Psoas muscle (tissue), 8 donors: ENCODE data around the gene IL3. TPM values are rescaled to one million over a fixed set of nuclear protein-coding genes. Genes with fewer than 3 reads are reported as not detected.
"Not testable (repeated sequence)": the region's sequence is repeated elsewhere in the genome, so short reads cannot be mapped to it uniquely, and the experiment has no call there.

Experiments used
- ATAC-seq, 4 donors: fragments of 200-7000 bp; cut with Tn5 transposase; one replicate each; pipeline ENCODE4 v1.9.1; 2020; ENCODE audit warnings: moderate library complexity in 3 of 4, mild to moderate bottlenecking in 2 of 4
- DNase-seq, 2 donors: peaks; one replicate each; pipeline ENCODE4 v3.0.0-alpha.2; 2020
- H3K27ac ChIP-seq: fragments of 200-600 bp; one replicate; pipeline ENCODE4 v1.8.0; 2022
- H3K27me3 ChIP-seq, 3 donors: fragments of 200-600 bp in 1 of 3; one replicate each; pipeline versions ENCODE4 v1.6.1 to v1.8.0; 2013 to 2022; ENCODE audit warnings: low read length in 2 of 3, mild to moderate bottlenecking in 2 of 3, moderate library complexity in 1 of 3; ENCODE audit not compliant: insufficient read depth in 3 of 3
- H3K36me3 ChIP-seq, 2 donors: fragments of 200-600 bp in 1 of 2; one replicate each; pipeline versions ENCODE4 v1.6.1 to v1.8.0; 2013 to 2022; ENCODE audit warnings: low read depth in 1 of 2, mild to moderate bottlenecking in 1 of 2, moderate library complexity in 1 of 2; ENCODE audit not compliant: insufficient read depth in 1 of 2
- H3K4me1 ChIP-seq: fragments of 200-600 bp; one replicate; pipeline ENCODE4 v1.8.0; 2022
- H3K4me3 ChIP-seq: fragments of 200-600 bp; one replicate; pipeline ENCODE4 v1.8.0; 2022; ENCODE audit warnings: mild to moderate bottlenecking
- H3K9me3 ChIP-seq: fragments of 200-600 bp; one replicate; pipeline ENCODE4 v1.8.0; 2022
- WGBS, 3 donors: extraction: QIAGEN DNeasy Blood & Tissue Kit; methylation state at CpG; one replicate each; pipeline versions ENCODE4 v1.1.6 to v1.1.7; 2013; 5-methylcytosine and 5-hydroxymethylcytosine counted together
- intact Hi-C, 2 donors: fragments of 100-400 bp; cut with DNase I; formaldehyde crosslinking; loops; one replicate each; pipeline versions ENCODE4 v1.11.0 to v1.14.2; 2022
- polyA plus RNA-seq, 3 donors: library from polyadenylated mRNA; stranded (reverse); fragments of 200-250 nt; gene quantifications; one replicate each; pipeline ENCODE4 v1.2.3, GENCODE V29; 2013
- total RNA-seq, 4 donors: library from RNA; stranded (reverse); fragmentation: NEBNext Ultra II Directional in 2 of 4; extraction: Animal tissue kit (Norgen Biotek cat#: 25700) in 2 of 4; gene quantifications; one replicate each; pipeline versions ENCODE4 v1.2.1 to v1.2.4, GENCODE V29; 2021 to 2023
- TF ChIP-seq, protein P1 (sequence below): fragments of 200-600 bp; IDR thresholded peaks from one replicate; pipeline ENCODE4 v1.8.0; 2022; ENCODE audit warnings: antibody characterized with exemption
- donor health status: healthy with polysubstance abuse.
- donor health status: DM: no; HTN: no; CAD: no; lungs with moderate emphysema.
- donor health status: Bipolar disorder and iron deficiency.
- donor health status: healthy.
- donor health status: DM: yes; HTN: yes; CAD: no.
- donor health status: DM: no; HTN: no; CAD: no.
- donor health status: DM: no; HTN: no; CAD: no.
- donor health status: DM: yes; HTN: yes; CAD: no.

IL3 gene
- total and polyA plus RNA-seq, 7 donors = not detected

GRCh38 chr5:132103969-132104391 is 43.5 kb downstream of the IL3 start:
- no peak for DNase-seq
- no peaks in the 10 kb centered on the region for H3K27me3 ChIP-seq
- ATAC-seq = peak in 1 of 4 donors; percentile 33
- TF ChIP-seq, protein P1, sequence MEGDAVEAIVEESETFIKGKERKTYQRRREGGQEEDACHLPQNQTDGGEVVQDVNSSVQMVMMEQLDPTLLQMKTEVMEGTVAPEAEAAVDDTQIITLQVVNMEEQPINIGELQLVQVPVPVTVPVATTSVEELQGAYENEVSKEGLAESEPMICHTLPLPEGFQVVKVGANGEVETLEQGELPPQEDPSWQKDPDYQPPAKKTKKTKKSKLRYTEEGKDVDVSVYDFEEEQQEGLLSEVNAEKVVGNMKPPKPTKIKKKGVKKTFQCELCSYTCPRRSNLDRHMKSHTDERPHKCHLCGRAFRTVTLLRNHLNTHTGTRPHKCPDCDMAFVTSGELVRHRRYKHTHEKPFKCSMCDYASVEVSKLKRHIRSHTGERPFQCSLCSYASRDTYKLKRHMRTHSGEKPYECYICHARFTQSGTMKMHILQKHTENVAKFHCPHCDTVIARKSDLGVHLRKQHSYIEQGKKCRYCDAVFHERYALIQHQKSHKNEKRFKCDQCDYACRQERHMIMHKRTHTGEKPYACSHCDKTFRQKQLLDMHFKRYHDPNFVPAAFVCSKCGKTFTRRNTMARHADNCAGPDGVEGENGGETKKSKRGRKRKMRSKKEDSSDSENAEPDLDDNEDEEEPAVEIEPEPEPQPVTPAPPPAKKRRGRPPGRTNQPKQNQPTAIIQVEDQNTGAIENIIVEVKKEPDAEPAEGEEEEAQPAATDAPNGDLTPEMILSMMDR = no peak
- H3K27ac ChIP-seq = no peak overlapping the region
- no peaks in the 10 kb centered on the region for H3K9me3 ChIP-seq
- intact Hi-C loops = no loop called here
- H3K4me1 ChIP-seq = peaks cover 4% of the 10 kb centered on the region
- WGBS, 3 donors = 67 to 82% (median 81%) methylated on average over 6 of the region's 6 CpGs
- no peak overlapping the region for H3K4me3 ChIP-seq
- H3K36me3 ChIP-seq = no peaks in the 10 kb centered on the region

DNA sequence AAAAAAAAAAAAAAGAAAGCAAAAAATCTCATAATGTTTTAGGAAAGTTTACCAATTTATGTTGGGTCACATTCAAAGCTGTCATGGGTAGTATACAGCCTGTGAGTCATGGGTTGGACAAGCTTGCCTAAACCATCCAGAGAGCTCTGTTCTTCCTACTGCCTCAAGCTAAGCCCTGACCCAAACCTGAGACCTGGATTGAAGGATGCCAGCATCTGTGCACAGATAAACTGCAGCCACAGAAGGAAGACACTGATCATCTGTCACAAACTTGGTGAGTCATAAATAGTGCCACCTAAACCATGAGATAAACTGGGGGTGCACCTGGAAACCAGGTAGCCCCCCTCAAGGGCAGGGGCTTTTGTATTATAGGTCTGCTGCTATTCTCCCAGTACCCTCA is 44.1 kb downstream of the IL3 start:
- H3K36me3 ChIP-seq = no peaks in the 10 kb centered on the region
- TF ChIP-seq, protein P1 = no peak
- H3K27ac ChIP-seq = no peak overlapping the region
- ATAC-seq (no peak), DNase-seq (no peak)
- no peaks in the 10 kb centered on the region for H3K9me3 ChIP-seq
- H3K27me3 ChIP-seq = no peaks in the 10 kb centered on the region
- H3K4me3 ChIP-seq = no peak overlapping the region
- H3K4me1 ChIP-seq = peaks cover 4% of the 10 kb centered on the region
- intact Hi-C loops = no loop called here

DNA sequence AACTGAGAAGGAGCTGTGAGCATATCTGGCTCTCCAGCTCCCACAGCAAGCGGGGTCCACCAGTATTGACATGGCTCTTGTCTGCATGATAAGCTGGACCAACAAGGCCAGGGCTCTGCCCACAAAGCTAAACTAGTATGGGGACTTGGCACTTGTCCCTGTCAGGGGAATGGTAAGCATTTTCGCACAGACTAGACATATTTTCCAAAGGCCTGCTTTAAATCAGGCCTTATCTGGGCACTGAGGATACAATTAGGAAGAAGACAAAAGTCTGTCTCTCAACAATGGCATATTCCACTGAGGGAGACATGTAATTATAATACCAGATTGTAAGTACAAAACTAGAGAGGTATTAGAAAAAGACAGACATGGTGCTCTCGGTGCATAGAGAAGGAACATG is 45.2 kb downstream of the IL3 start:
- TF ChIP-seq, protein P1 = no peak
- WGBS, 3 donors = 90 to 95% (median 92%) methylated on average over 3 of the region's 3 CpGs
- Histone ChIP-seq H3K27me3 (no peaks in the 10 kb centered on the region), H3K4me1 (peaks cover 4% of the 10 kb centered on the region), H3K27ac (no peak overlapping the region), H3K36me3 (no peaks in the 10 kb centered on the region), H3K9me3 (no peaks in the 10 kb centered on the region), H3K4me3 (no peak overlapping the region)
- ATAC-seq = no peak
- intact Hi-C loops = no loop called here
- no peak for DNase-seq

- intact Hi-C loops, DNase-seq: not testable (repeated sequence)
Measured at GRCh38 chr5:132108495-132108894, 48.0 kb downstream of the IL3 start.

GRCh38 chr5:132108957-132109356 is 48.5 kb downstream of the IL3 start:
- H3K36me3 ChIP-seq, H3K27me3 ChIP-seq, DNase-seq, ATAC-seq, intact Hi-C loops, H3K4me1 ChIP-seq, H3K4me3 ChIP-seq, H3K27ac ChIP-seq, H3K9me3 ChIP-seq: not testable (repeated sequence)
- WGBS, 3 donors = 90 to 94% (median 92%) methylated on average over 2 to 4 of the region's 4 CpGs

More at GRCh38 chr5:132108495-132108894, 48.0 kb downstream of the IL3 start:
- not testable (repeated sequence) for H3K9me3 ChIP-seq, H3K4me3 ChIP-seq, H3K27ac ChIP-seq, H3K36me3 ChIP-seq, H3K4me1 ChIP-seq, H3K27me3 ChIP-seq, ATAC-seq
- 94 to 100% (median 94%) methylated on average over 1 of the region's 1 CpG for WGBS, 3 donors

- no peaks in the 10 kb centered on the region for H3K9me3 ChIP-seq
- H3K4me1 ChIP-seq = no peaks in the 10 kb centered on the region
- intact Hi-C loops = no loop called here
- H3K36me3 ChIP-seq = no peaks in the 10 kb centered on the region
- ATAC-seq (no peak), DNase-seq (no peak)
- WGBS, 3 donors = 83 to 85% (median 84%) methylated on average over 3 of the region's 3 CpGs
- H3K27ac ChIP-seq = no peak overlapping the region
- TF ChIP-seq, protein P1 = no peak
- H3K27me3 ChIP-seq = no peaks in the 10 kb centered on the region
- H3K4me3 ChIP-seq = no peak overlapping the region
Measured at GRCh38 chr5:132109494-132110053, 49.1 kb downstream of the IL3 start.
